Keratinocyte (primary cell): Measurements from ENCODE around the gene RGS10. TPM values are rescaled to one million over a fixed set of nuclear protein-coding genes. Genes with fewer than 3 reads are reported as not detected.

ENCODE experiments used
- DNase-seq: peaks from one replicate; pipeline ENCODE4 v3.0.0-alpha.2; 2011; ENCODE audit warnings: low read depth, missing footprints, low spot score
- FAIRE-seq: peaks from 2 replicates; lab custom pipeline; 2011; peaks lifted over from hg19 to GRCh38; lab: Jason Lieb, UNC
- H2AFZ ChIP-seq: 2 replicates; pipeline ENCODE4 v1.6.0; 2012; ENCODE audit warnings: low read length, control low read depth, inconsistent platforms; ENCODE audit not compliant: control insufficient read depth
- H3K27ac ChIP-seq: 2 replicates; pipeline ENCODE4 v1.5.1; 2011; ENCODE audit warnings: low read length; ENCODE audit not compliant: control insufficient read depth, insufficient read depth
- H3K27me3 ChIP-seq: 3 replicates; pipeline ENCODE4 v1.6.0; 2011; ENCODE audit warnings: low read length; ENCODE audit not compliant: control insufficient read depth, insufficient read depth; ENCODE audit errors: extremely low read depth
- H3K36me3 ChIP-seq, 2 experiments: 2 replicates in 1 of 2; 3 replicates in 1 of 2; pipeline ENCODE4 v1.5.1; 2011; ENCODE audit warnings: low read length in 2 of 2, mild to moderate bottlenecking in 1 of 2; ENCODE audit not compliant: control insufficient read depth in 2 of 2, insufficient read depth in 2 of 2; ENCODE audit errors: extremely low read depth in 1 of 2
- H3K4me1 ChIP-seq: 3 replicates; pipeline ENCODE4 v1.5.1; 2011; ENCODE audit warnings: low read length; ENCODE audit not compliant: control insufficient read depth, insufficient read depth; ENCODE audit errors: extremely low read depth
- H3K4me2 ChIP-seq: 3 replicates; pipeline ENCODE4 v1.6.0; 2011; ENCODE audit warnings: low read depth, low read length; ENCODE audit not compliant: control insufficient read depth, insufficient read depth; ENCODE audit errors: extremely low read depth
- H3K4me3 ChIP-seq, 3 experiments: fragments of 200-600 bp in 1 of 3; sonication (generic) in 1 of 3; 2 replicates in 2 of 3; 3 replicates in 1 of 3; pipeline ENCODE4 v1.5.1; 2011 to 2016; ENCODE audit warnings: low read length in 3 of 3, mild to moderate bottlenecking in 3 of 3, control low read depth in 2 of 3, inconsistent platforms in 1 of 3, low read depth in 1 of 3, mixed read lengths in 1 of 3, mixed run types in 1 of 3, moderate library complexity in 1 of 3; ENCODE audit not compliant: control insufficient read depth in 2 of 3, insufficient read depth in 2 of 3; ENCODE audit errors: extremely low read depth in 1 of 3
- H3K79me2 ChIP-seq: 2 replicates; pipeline ENCODE4 v1.6.0; 2012; ENCODE audit warnings: low read length; ENCODE audit not compliant: control insufficient read depth, insufficient read depth
- H3K9ac ChIP-seq: 3 replicates; pipeline ENCODE4 v1.6.0; 2011; ENCODE audit warnings: low read length; ENCODE audit not compliant: control insufficient read depth, insufficient read depth; ENCODE audit errors: extremely low read depth
- H3K9me1 ChIP-seq: 3 replicates; pipeline ENCODE4 v1.6.0; 2011; ENCODE audit warnings: low read length; ENCODE audit not compliant: control insufficient read depth, insufficient read depth; ENCODE audit errors: extremely low read depth
- H3K9me3 ChIP-seq: 2 replicates; pipeline ENCODE4 v1.5.1; 2012; ENCODE audit warnings: low read depth, low read length; ENCODE audit not compliant: control insufficient read depth
- H4K20me1 ChIP-seq: 3 replicates; pipeline ENCODE4 v1.6.0; 2011; ENCODE audit warnings: low read length; ENCODE audit not compliant: control insufficient read depth, insufficient read depth; ENCODE audit errors: extremely low read depth
- CTCF ChIP-seq, 3 experiments: IDR thresholded peaks in 1 of 3; conservative IDR thresholded peaks in 1 of 3; optimal IDR thresholded peaks in 1 of 3; 2 replicates in 2 of 3; 3 replicates in 1 of 3; pipeline versions ENCODE3 to v1.5.1; 2011; ENCODE audit warnings: low read length in 3 of 3, mild to moderate bottlenecking in 3 of 3, moderate library complexity in 2 of 3, control low read depth in 1 of 3, inconsistent platforms in 1 of 3; ENCODE audit not compliant: insufficient read depth in 2 of 3; ENCODE audit errors: extremely low read depth in 1 of 3
- EZH2 ChIP-seq: IDR thresholded peaks from one replicate; pipeline ENCODE4 v1.6.1; 2012; ENCODE audit warnings: inconsistent platforms, mild to moderate bottlenecking, low read length, moderate library complexity
- dilution Hi-C: fragments of 300-500 bp; cut with MboI; formaldehyde crosslinking; loops from one replicate; pipeline ENCODE4 v1.7.0; 2020; ENCODE audit warnings: low sequenced_read_pairs; ENCODE audit not compliant: extremely low pct_ligation_motif_present
- polyA plus RNA-seq, 5 experiments: library from polyadenylated mRNA; depleted of rRNA in 3 of 5; stranded (reverse) in 3 of 5; stranded (forward) in 1 of 5; unstranded in 1 of 5; fragments of >200 nt; gene quantifications; 1 replicate in 1 of 5; 2 replicates in 3 of 5; 3 replicates in 1 of 5; pipeline versions ENCODE4 v1.2.1 to v1.2.3, GENCODE V29; 2011 to 2012; ENCODE audit warnings: missing spikeins in 2 of 5, low read depth in 1 of 5, low replicate concordance in 1 of 5

Gene RGS10
- polyA plus RNA-seq, 1 donor (not counting 4 experiments of a cell fraction or from before 2014, with no cell fraction given) = 87.8 TPM

- H3K9me1 ChIP-seq = no peaks in the 10 kb centered on the region
- TF ChIP-seq EZH2 (no peak), CTCF (optimal IDR thresholded peaks at IDR 0.05 in 1 of 3, IDR thresholded peaks at IDR 0.05 in 1 of 3, conservative IDR thresholded peaks at IDR 0.05 in 1 of 3; ENCODE audit: extremely low read depth in 1 of 3, insufficient read depth in 2 of 3, low read length in 3 of 3) (no peak)
- no peak for DNase-seq
- no peaks in the 10 kb centered on the region for H4K20me1 ChIP-seq
- no peak overlapping the region for H3K4me2 ChIP-seq
- FAIRE-seq = no peak
- peaks cover 3% of the 10 kb centered on the region for H3K4me1 ChIP-seq
- H3K79me2 ChIP-seq = no peaks in the 10 kb centered on the region
- dilution Hi-C loops = no loop called here
- H3K9me3 ChIP-seq = no peaks in the 10 kb centered on the region
- H3K27ac ChIP-seq = no peak overlapping the region
- H2AFZ ChIP-seq = no peak overlapping the region
- H3K27me3 ChIP-seq = peaks cover 10% of the 10 kb centered on the region
- no peaks in the 10 kb centered on the region for H3K36me3 ChIP-seq
- no peak overlapping the region for H3K4me3 ChIP-seq
- no peak overlapping the region for H3K9ac ChIP-seq
Observed at GRCh38 chr10:119483839-119484238, 58.7 kb downstream of the RGS10 start.

- no peaks in the 10 kb centered on the region for H4K20me1 ChIP-seq
- no peaks in the 10 kb centered on the region for H3K9me1 ChIP-seq
- H3K4me3 ChIP-seq = no peak overlapping the region
- H3K27me3 ChIP-seq = peaks cover 16% of the 10 kb centered on the region
- H3K27ac ChIP-seq = no peak overlapping the region
- FAIRE-seq (no peak), DNase-seq (no peak)
- H3K79me2 ChIP-seq = no peaks in the 10 kb centered on the region
- H3K9me3 ChIP-seq = no peaks in the 10 kb centered on the region
- no peaks in the 10 kb centered on the region for H3K36me3 ChIP-seq
- H3K9ac ChIP-seq = no peak overlapping the region
- no peak overlapping the region for H2AFZ ChIP-seq
- dilution Hi-C loops = no loop called here
- H3K4me2 ChIP-seq = no peak overlapping the region
- peaks cover 3% of the 10 kb centered on the region for H3K4me1 ChIP-seq
- TF ChIP-seq CTCF (optimal IDR thresholded peaks at IDR 0.05 in 1 of 3, IDR thresholded peaks at IDR 0.05 in 1 of 3, conservative IDR thresholded peaks at IDR 0.05 in 1 of 3; ENCODE audit: extremely low read depth in 1 of 3, insufficient read depth in 2 of 3, low read length in 3 of 3) (no peak), EZH2 (no peak)
Observed at GRCh38 chr10:119483001-119483400, 59.5 kb downstream of the RGS10 start.
